Skeletal muscle satellite cell (primary cell): ENCODE data around the gene BICDL1.

Source experiments
- H3K27me3 ChIP-seq: 2 replicates; pipeline ENCODE4 v1.7.0; 2013; ENCODE audit warnings: low read length; ENCODE audit not compliant: control insufficient read depth, insufficient read depth
- H3K36me3 ChIP-seq: 2 replicates; pipeline ENCODE4 v1.7.0; 2013; ENCODE audit warnings: mild to moderate bottlenecking, control low read depth, low read length; ENCODE audit not compliant: insufficient read depth
- H3K4me1 ChIP-seq: 2 replicates; pipeline ENCODE4 v1.7.0; 2013; ENCODE audit warnings: low read length; ENCODE audit not compliant: control insufficient read depth, insufficient read depth
- H3K4me2 ChIP-seq: 2 replicates; pipeline ENCODE4 v1.7.0; 2013; ENCODE audit warnings: mild to moderate bottlenecking, low read length
- H3K4me3 ChIP-seq: 2 replicates; pipeline ENCODE4 v1.7.0; 2013; ENCODE audit warnings: low read length
- H3K9ac ChIP-seq: 2 replicates; pipeline ENCODE4 v1.7.0; 2013; ENCODE audit warnings: mild to moderate bottlenecking, low read depth, low read length, moderate library complexity
- H3K9me3 ChIP-seq: replicated peaks from 2 replicates; pipeline ENCODE4 v1.7.0; 2013; ENCODE audit warnings: mild to moderate bottlenecking, control low read depth, low read length

Gene BICDL1

GRCh38 chr12:120115692-120116440 lies 126.8 kb downstream of the BICDL1 start:
- peak overlapping the region; percentile 92 for H3K9ac ChIP-seq
- no peaks in the 10 kb centered on the region for H3K27me3 ChIP-seq
- H3K9me3 ChIP-seq: no peaks in the 10 kb centered on the region
- H3K36me3 ChIP-seq: peaks cover 17% of the 10 kb centered on the region
- peaks cover 36% of the 10 kb centered on the region for H3K4me1 ChIP-seq
- H3K4me2 ChIP-seq: peak overlapping the region; percentile 85
- H3K4me3 ChIP-seq: peak overlapping the region; percentile 94

GRCh38 chr12:120116441-120116791 lies 127.4 kb downstream of the BICDL1 start, which contains the start of gene RAB35:
Gene RAB35 (minus strand): TSS chr12:120116753. CDS start chr12:120116650, 103 bp downstream.
- Histone ChIP-seq H3K9me3 (no peaks in the 10 kb centered on the region), H3K36me3 (peaks cover 17% of the 10 kb centered on the region), H3K9ac (peak within 1 kb of the TSS; percentile 92), H3K4me3 (peak within 1 kb of the TSS; percentile 94), H3K4me1 (peaks cover 36% of the 10 kb centered on the region), H3K4me2 (peak within 1 kb of the TSS; percentile 92), H3K27me3 (no peaks in the 10 kb centered on the region)

- Histone ChIP-seq H3K4me1 (peaks cover 36% of the 10 kb centered on the region), H3K9ac (peak overlapping the region; percentile 92), H3K4me2 (peak overlapping the region; percentile 92), H3K36me3 (peaks cover 17% of the 10 kb centered on the region), H3K4me3 (peak overlapping the region; percentile 94), H3K9me3 (no peaks in the 10 kb centered on the region), H3K27me3 (no peaks in the 10 kb centered on the region)
These were observed 128.0 kb downstream of the BICDL1 start for GRCh38 chr12:120116792-120117651.

GRCh38 chr12:120117961-120118320 lies 128.9 kb downstream of the BICDL1 start:
- Histone ChIP-seq H3K9me3 (no peaks in the 10 kb centered on the region), H3K4me1 (peaks cover 36% of the 10 kb centered on the region), H3K9ac (peak overlapping the region; percentile 92), H3K27me3 (no peaks in the 10 kb centered on the region), H3K4me2 (peak overlapping the region; percentile 92), H3K4me3 (peak overlapping the region; percentile 94), H3K36me3 (peaks cover 17% of the 10 kb centered on the region)

- no peaks in the 10 kb centered on the region for H3K9me3 ChIP-seq
- peak overlapping the region; percentile 92 for H3K4me2 ChIP-seq
- peaks cover 36% of the 10 kb centered on the region for H3K4me1 ChIP-seq
- peak overlapping the region; percentile 92 for H3K9ac ChIP-seq
- no peaks in the 10 kb centered on the region for H3K27me3 ChIP-seq
- peak overlapping the region; percentile 94 for H3K4me3 ChIP-seq
- H3K36me3 ChIP-seq: peaks cover 17% of the 10 kb centered on the region
These were observed 129.5 kb downstream of the BICDL1 start for GRCh38 chr12:120118321-120119061.

GRCh38 chr12:120119271-120119973 lies 130.4 kb downstream of the BICDL1 start:
- Histone ChIP-seq H3K4me2 (peak overlapping the region; percentile 33), H3K36me3 (peaks cover 10% of the 10 kb centered on the region), H3K27me3 (no peaks in the 10 kb centered on the region), H3K9ac (peak overlapping the region; percentile 11), H3K9me3 (no peaks in the 10 kb centered on the region), H3K4me1 (peaks cover 34% of the 10 kb centered on the region), H3K4me3 (no peak overlapping the region)

GRCh38 chr12:120121343-120121742 lies 132.3 kb downstream of the BICDL1 start:
- Histone ChIP-seq H3K4me1 (peaks cover 30% of the 10 kb centered on the region), H3K9ac (no peak overlapping the region), H3K4me3 (no peak overlapping the region), H3K36me3 (peaks cover 8% of the 10 kb centered on the region), H3K9me3 (no peaks in the 10 kb centered on the region), H3K27me3 (no peaks in the 10 kb centered on the region), H3K4me2 (no peak overlapping the region)

- peaks cover 34% of the 10 kb centered on the region for H3K4me1 ChIP-seq
- H3K27me3 ChIP-seq: no peaks in the 10 kb centered on the region
- peaks cover 12% of the 10 kb centered on the region for H3K36me3 ChIP-seq
- H3K4me2 ChIP-seq: no peak overlapping the region
- H3K9me3 ChIP-seq: no peaks in the 10 kb centered on the region
- no peak overlapping the region for H3K9ac ChIP-seq
- H3K4me3 ChIP-seq: no peak overlapping the region
These were observed 132.8 kb downstream of the BICDL1 start for GRCh38 chr12:120121766-120122293.

- no peak overlapping the region for H3K9ac ChIP-seq
- no peaks in the 10 kb centered on the region for H3K9me3 ChIP-seq
- peaks cover 14% of the 10 kb centered on the region for H3K4me1 ChIP-seq
- no peak overlapping the region for H3K4me2 ChIP-seq
- no peaks in the 10 kb centered on the region for H3K27me3 ChIP-seq
- H3K4me3 ChIP-seq: no peak overlapping the region
- H3K36me3 ChIP-seq: peaks cover 41% of the 10 kb centered on the region
These were observed 136.0 kb downstream of the BICDL1 start for GRCh38 chr12:120125029-120125428.

GRCh38 chr12:120125792-120126634 lies 137.0 kb downstream of the BICDL1 start:
- Histone ChIP-seq H3K36me3 (peaks cover 51% of the 10 kb centered on the region), H3K4me3 (no peak overlapping the region), H3K4me2 (no peak overlapping the region), H3K9ac (no peak overlapping the region), H3K9me3 (no peaks in the 10 kb centered on the region), H3K27me3 (no peaks in the 10 kb centered on the region), H3K4me1 (peaks cover 14% of the 10 kb centered on the region)
